NB4 (cell line): Measurements from ENCODE around the gene NFE2L2.

Experiments
- POLR2A ChIP-seq: IDR thresholded peaks from 2 replicates; pipeline ENCODE4 v1.6.1; 2011; ENCODE audit warnings: mild to moderate bottlenecking; ENCODE audit not compliant: insufficient read length; ENCODE audit errors: extremely low read depth
- TF ChIP-seq, protein P1 (sequence below): IDR thresholded peaks from one replicate; pipeline ENCODE4 v1.5.1; 2012; ENCODE audit warnings: low read depth, low read length

DNA sequence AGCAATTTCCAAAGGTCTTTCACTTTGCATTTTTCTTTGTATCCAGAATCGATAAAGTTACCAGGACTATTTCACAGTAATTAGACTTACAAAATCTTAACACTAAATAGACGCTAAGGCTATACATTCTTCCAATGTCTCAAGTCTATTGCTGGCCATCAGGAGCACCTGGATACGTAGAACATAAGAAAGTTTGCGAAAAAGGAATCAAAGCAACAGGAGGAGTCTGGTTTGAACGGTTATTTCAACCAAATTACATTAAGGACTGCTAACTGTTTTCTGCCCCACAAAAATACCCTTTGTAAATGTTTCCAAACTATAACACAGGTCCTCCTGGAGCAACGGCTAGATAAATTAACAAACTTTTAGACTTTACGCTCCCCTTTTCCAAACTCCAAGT lies 53.4 kb downstream of the NFE2L2 start:
- TF ChIP-seq, protein P1, sequence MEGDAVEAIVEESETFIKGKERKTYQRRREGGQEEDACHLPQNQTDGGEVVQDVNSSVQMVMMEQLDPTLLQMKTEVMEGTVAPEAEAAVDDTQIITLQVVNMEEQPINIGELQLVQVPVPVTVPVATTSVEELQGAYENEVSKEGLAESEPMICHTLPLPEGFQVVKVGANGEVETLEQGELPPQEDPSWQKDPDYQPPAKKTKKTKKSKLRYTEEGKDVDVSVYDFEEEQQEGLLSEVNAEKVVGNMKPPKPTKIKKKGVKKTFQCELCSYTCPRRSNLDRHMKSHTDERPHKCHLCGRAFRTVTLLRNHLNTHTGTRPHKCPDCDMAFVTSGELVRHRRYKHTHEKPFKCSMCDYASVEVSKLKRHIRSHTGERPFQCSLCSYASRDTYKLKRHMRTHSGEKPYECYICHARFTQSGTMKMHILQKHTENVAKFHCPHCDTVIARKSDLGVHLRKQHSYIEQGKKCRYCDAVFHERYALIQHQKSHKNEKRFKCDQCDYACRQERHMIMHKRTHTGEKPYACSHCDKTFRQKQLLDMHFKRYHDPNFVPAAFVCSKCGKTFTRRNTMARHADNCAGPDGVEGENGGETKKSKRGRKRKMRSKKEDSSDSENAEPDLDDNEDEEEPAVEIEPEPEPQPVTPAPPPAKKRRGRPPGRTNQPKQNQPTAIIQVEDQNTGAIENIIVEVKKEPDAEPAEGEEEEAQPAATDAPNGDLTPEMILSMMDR: no peak
- TF ChIP-seq POLR2A: no peak
